Right ventricle myocardium inferior (tissue), 1 donor: ENCODE measurements around the gene PROKR1. TPM values are rescaled to one million over a fixed set of nuclear protein-coding genes. Genes with fewer than 3 reads are reported as not detected.
"Not testable (repeated sequence)": the region's sequence is repeated elsewhere in the genome, so short reads cannot be mapped to it uniquely, and the experiment has no call there.

Source experiments
- ATAC-seq: fragments of 200-7000 bp; cut with Tn5 transposase; one replicate; pipeline ENCODE4 v1.9.1; 2020; ENCODE audit warnings: mild to moderate bottlenecking, moderate library complexity
- DNase-seq: peaks from one replicate; pipeline ENCODE4 v3.0.0; 2021; ENCODE audit errors: missing footprints
- intact Hi-C: fragments of 100-400 bp; cut with DNase I; formaldehyde crosslinking; loops from one replicate; pipeline ENCODE4 v1.11.0; 2022
- total RNA-seq: library from RNA; stranded (reverse); fragmentation: NEBNext Ultra II Directional; extraction: Animal tissue kit (Norgen Biotek cat#: 25700); gene quantifications from one replicate; pipeline ENCODE4 v1.2.1, GENCODE V29; 2021
- donor health status: DM: no; HTN: yes; CAD: no; lungs with severe emphysema.

Gene PROKR1
- total RNA-seq, 1 donor from 2014 or later = not detected

DNA sequence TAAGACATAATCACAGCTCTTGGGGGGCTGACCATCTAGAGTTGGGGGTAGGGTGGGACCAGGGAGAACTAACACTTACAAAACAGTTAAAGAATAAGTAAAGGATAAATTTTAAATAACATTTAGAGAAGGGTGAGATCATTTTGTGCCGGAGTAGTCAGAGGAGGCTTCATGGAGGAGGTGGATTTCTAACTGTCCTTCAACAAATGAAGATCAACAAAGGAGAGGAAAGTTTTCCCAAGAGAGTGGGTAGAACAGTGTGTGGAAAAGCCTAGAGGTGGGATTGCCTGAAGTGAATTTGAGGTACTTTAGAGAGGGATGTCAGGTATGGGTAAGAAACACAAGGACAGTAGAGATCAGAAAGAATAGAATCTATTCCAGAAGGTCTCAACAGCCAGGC is 7.3 kb downstream of the PROKR1 start:
- no peak for DNase-seq
- no peak for ATAC-seq
- intact Hi-C loops = no loop called here

GRCh38 chr2:68653034-68653433 is 9.7 kb downstream of the PROKR1 start:
- intact Hi-C loops = no loop called here
- no peak for ATAC-seq
- no peak for DNase-seq

DNA sequence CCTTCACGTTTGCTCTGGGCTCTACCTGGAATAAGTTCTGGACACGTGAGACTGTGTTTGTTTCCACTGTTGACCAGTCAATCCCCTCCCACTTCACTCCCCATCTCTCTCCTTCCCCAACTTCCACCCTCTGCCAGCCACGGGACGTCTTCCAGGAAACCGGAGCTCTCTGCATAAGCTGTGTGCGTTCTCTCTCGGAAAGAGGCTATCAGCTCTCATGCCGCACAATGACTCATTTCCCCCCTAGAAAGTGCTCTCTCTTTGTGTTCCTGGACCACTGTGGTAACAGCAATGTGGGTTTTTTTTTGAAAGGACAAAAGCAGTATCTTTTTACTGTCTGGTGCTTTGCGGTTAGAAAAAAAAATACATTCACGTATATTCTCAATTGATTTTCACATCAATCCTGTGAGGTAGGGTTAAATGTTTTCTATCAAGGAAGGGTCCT is 10.2 kb downstream of the PROKR1 start:
- intact Hi-C loops = no loop called here
- ATAC-seq = no peak
- DNase-seq = no peak

DNA sequence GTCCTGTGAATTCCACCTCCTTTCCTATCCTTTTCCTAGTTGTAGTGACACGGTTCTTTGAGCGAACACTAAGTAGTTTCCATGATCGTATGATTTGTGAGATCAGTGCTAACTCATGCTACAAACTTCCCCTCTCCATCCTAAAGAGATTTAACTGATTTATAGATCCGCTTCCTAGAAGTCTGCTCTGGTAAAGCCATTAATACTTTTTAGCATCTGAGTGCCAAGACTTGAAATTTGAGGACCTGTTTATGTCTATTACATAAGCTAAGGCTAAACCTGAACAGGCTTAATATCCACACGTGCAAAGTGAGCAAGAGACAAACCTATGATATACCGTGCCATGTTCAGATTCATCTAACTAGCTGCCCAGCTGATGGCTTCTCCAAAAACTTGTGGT is 14.9 kb downstream of the PROKR1 start:
- intact Hi-C loops = no loop called here
- DNase-seq (no peak), ATAC-seq (no peak)

- DNase-seq = no peak
- no peak for ATAC-seq
- intact Hi-C loops = no loop called here
Observed at GRCh38 chr2:68659081-68659480, 15.7 kb downstream of the PROKR1 start.

DNA sequence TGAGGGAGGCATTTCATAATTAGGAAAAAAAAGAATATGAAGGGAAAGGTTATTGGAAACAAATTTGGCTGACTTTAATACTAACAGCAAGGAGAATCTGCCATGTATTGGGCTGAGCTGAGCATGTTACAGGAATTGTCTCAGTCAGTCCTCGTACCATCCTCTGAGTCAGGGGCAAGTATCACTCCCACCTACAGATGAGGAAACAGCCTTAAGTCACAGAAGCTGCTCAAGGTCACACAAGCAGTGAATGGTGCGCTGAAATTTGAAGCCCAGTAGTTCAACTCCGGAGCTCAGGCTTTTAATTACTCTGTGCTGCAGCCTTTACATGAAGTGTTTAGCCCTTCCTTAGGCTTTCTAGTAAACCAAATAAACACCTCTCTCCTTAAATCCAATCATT is 17.3 kb downstream of the PROKR1 start:
- DNase-seq (no peak), ATAC-seq (no peak)
- intact Hi-C loops = no loop called here

- intact Hi-C loops = no loop called here
- DNase-seq (no peak), ATAC-seq (no peak)
Observed at GRCh38 chr2:68662466-68662865, 19.1 kb downstream of the PROKR1 start.

DNA sequence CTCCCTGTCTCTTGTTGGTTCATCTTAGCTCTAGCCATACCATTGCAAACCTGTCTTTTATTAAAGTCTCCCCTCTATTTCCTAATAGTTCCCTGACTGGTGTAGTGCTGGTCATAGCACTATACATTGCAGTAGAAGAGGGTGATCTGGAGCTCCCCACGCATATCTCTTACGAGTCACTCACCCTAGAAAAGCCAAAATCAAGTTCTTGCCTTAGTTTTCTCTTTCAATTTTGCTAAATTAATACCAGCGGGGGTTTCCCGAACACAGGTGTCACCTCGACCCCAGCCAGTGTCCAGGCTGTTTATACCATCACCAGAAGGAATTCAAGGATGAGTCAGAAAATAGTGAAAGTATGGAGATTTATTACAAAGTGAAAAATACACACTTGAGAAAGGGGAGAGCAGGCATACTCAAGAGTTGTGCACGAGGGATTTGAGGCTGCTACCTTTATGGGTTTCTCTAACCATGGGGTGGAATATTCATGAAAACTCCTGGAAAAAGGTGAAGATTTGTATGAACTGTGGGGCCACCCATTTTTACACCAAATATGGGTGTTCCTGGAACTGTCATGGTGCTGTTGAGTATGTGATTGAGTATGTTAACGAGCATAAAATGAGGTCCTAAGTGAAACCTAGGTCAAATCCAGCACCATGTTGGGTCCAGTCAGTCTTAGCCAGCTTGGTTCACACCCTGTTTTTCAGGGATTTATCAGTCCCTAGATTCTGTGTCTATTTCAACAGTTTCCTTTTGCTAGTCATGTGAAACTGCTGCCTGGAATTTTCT is 20.2 kb downstream of the PROKR1 start:
- ATAC-seq (no peak), DNase-seq (no peak)
- intact Hi-C loops = no loop called here

GRCh38 chr2:68667371-68667770 is 24.0 kb downstream of the PROKR1 start:
- no peak for DNase-seq
- ATAC-seq = no peak
- intact Hi-C loops = no loop called here

GRCh38 chr2:68669651-68670050 is 26.3 kb downstream of the PROKR1 start:
- no peak for ATAC-seq
- intact Hi-C loops = no loop called here

GRCh38 chr2:68671961-68672360 is 28.6 kb downstream of the PROKR1 start:
- intact Hi-C loops = no loop called here
- no peak for DNase-seq
- ATAC-seq = no peak

More at GRCh38 chr2:68669651-68670050, 26.3 kb downstream of the PROKR1 start:
- no peak for DNase-seq

DNA sequence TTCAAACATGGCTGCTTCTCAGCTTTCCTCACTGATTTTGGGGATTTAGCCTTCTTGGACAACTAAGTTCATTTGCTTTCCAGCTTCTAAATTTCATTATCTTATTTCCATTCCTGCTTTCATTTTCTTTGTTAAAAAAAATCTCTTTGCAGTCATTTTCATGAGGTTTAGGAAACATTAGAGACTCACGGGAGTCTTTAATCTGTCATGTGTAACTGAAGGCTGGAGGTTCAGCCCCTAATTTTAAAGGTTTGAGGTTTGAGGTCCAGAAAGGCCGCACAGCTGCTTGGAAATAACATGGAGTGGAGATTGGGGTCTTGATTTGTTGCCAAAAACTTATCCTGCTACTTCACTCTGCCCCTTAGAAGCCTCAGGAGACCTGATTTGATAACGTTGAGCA is 30.3 kb downstream of the PROKR1 start:
- ATAC-seq (no peak), DNase-seq (no peak)
- intact Hi-C loops = no loop called here

DNA sequence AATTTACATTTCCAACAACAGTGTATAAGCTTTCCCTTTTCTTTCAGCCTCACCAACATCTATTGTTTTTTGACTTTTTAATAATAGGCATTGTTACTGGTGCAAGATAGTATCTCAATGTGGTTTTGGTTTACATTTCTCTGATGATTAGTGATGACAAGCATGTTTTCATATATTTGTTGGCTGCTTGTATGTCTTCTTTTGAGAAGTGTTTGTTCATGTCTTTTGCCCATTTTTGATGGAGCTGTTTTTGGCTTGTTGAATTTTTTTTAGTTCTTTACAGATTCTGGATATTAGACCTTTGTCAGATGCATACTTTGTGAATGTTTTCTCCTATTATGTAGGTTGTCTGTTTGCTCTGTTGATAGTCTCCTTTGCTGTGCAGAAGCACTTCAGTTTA is 32.1 kb downstream of the PROKR1 start:
- ATAC-seq = no peak
- no peak for DNase-seq
- intact Hi-C loops = no loop called here

DNA sequence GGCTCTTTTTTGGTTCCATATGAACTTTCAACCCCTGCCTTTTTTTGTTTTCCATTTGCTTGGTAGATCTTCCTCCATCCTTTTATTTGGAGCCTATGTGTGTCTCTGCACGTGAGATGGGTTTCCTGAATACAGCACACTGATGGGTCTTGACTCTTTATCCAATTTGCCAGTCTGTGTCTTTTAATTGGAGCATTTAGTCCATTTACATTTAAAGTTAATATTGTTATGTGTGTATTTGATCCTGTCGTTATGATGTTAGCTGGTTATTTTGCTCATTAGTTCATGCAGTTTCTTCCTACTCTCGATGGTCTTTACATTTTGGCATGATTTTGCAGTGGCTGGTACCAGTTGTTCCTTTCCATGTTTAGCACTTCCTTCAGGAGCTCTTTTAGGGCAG is 34.5 kb downstream of the PROKR1 start:
- DNase-seq, intact Hi-C loops, ATAC-seq: not testable (repeated sequence)

DNA sequence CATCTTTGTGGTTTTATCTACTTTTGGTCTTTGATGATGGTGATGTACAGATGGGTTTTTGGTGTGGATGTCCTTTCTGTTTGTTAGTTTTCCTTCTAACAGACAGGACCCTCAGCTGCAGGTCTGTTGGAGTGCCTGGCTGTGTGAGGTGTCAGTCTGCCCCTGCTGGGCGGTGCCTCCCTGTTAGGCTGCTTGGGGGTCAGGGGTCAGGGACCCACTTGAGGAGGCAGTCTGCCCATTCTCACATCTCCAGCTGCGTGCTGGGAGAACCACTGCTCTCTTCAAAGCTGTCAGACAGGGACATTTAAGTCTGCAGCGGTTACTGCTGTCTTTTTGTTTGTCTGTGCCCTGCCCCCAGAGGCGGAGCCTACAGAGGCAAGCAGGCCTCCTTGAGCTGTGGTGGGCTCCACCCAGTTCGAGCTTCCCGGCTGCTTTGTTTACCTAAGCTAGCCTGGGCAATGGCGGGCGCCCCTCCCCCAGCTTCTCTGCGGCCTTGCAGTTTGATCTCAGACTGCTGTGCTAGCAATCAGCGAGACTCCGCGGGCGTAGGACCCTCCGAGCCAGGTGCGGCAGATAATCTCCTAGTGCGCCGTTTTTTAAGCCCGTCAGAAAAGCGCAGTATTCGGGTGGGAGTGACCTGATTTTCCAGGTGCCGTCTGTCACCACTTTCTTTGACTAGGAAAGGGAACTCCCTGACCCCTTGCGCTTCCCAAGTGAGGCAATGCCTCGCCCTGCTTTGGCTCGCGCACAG is 36.0 kb downstream of the PROKR1 start:
- ATAC-seq, intact Hi-C loops: not testable (repeated sequence)
- peak; percentile 74 for DNase-seq

DNA sequence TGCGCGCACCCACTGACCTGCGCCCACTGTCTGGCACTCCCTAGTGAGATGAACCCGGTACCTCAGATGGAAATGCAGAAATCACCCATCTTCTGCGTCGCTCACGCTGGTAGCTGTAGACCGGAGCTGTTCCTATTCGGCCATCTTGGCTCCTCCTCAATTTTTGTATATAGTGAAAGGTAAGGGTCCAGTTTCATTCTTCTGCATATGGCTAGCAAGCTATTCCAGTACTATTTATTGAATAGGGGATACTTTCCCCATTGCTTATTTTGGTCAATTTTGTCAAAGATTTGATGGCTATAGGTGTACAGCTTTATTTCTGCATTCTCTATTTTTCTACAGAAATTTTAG is 36.5 kb downstream of the PROKR1 start:
- not testable (repeated sequence) for ATAC-seq, DNase-seq

DNA sequence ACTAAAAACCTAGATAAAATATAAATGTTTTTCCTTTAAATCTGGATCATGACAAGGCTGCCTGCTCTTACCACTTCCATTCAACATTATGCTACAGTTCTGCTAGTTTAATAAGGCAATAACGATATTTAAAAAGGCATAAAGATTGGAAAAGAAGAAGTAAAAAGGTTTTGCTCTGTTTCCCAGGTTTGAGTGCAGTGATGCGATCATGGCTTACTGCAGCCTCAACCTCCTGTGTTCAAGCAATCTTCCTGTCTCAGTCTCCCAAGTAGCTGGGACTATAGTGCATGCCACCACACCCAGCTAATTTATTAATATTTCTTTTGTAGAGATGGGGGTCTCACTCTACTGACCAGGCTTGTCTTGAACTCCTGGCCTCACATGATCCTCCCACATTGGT is 40.8 kb downstream of the PROKR1 start:
- no peak for DNase-seq
- ATAC-seq = no peak
- intact Hi-C loops = no loop called here

More for the DNA sequence above, 36.5 kb downstream of the PROKR1 start:
- intact Hi-C loops = not testable (repeated sequence)

DNA sequence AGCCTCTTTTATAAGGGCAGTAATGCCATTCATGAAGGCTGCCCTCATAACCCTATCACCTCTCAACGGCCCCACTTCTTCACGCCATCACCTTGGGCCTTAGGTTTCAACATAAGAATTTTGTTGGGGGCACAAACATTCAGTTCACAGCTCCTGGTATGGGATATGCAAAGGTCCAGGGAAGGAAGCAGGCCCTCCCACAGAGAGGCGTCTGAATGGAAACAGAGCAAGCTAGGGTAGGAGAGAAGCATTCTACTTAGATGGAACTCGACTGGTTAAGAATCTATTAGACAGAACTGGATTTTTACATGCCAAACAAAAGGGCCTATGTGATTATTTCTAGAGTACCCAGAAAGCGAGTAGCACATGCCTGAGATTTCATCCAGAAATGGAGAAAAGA is 42.8 kb downstream of the PROKR1 start:
- DNase-seq (no peak), ATAC-seq (no peak)
- intact Hi-C loops = no loop called here

DNA sequence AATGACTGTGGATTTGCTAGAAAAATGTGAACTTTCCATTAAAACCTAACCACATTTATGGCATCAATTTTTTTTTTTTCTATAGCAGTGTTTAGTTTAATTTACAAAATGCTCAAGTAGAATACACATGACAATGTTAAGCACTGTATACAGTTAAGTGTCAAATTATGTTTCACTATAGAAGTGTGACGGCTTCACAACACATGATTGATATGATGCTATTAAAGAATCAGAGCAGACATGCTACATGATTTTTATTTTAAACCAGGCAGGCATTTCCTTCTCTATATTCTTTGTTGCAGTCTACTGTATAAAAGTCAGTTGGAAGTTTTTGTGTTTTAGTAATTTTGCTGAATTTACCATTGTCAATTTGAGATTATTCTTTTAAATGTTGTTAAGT is 43.6 kb downstream of the PROKR1 start:
- DNase-seq (no peak), ATAC-seq (no peak)
- intact Hi-C loops = no loop called here
